Ishikawa (cell line): Measurements from ENCODE around the gene GAREM1.

Experiments used
- CEBPB ChIP-seq: IDR thresholded peaks from 2 replicates; pipeline ENCODE4 v1.6.1; 2012
- CREB1 ChIP-seq: IDR thresholded peaks from 2 replicates; pipeline ENCODE4 v1.6.1; 2012; ENCODE audit warnings: low read depth
- EGR1 ChIP-seq: IDR thresholded peaks from 2 replicates; pipeline ENCODE4 v1.6.1; 2012
- EP300 ChIP-seq: IDR thresholded peaks from 2 replicates; pipeline ENCODE4 v1.6.1; 2012; ENCODE audit warnings: borderline replicate concordance
- FOXM1 ChIP-seq: IDR thresholded peaks from 2 replicates; pipeline ENCODE4 v1.6.1; 2012; ENCODE audit warnings: low read depth, borderline replicate concordance
- MAX ChIP-seq: IDR thresholded peaks from 2 replicates; pipeline ENCODE4 v1.6.1; 2012
- NFIC ChIP-seq: IDR thresholded peaks from 2 replicates; pipeline ENCODE4 v1.6.1; 2012
- RAD21 ChIP-seq: IDR thresholded peaks from 2 replicates; pipeline ENCODE4 v1.6.1; 2012; ENCODE audit warnings: low read depth
- TAF1 ChIP-seq: IDR thresholded peaks from 2 replicates; pipeline ENCODE4 v1.6.1; 2012; ENCODE audit warnings: low read depth, mild to moderate bottlenecking
- TCF12 ChIP-seq: IDR thresholded peaks from 2 replicates; pipeline ENCODE4 v1.6.1; 2012; ENCODE audit warnings: low read depth
- YY1 ChIP-seq: IDR thresholded peaks from 2 replicates; pipeline ENCODE4 v1.6.1; 2012; ENCODE audit warnings: low read depth

- TF ChIP-seq EGR1 (no peak), CEBPB (no peak), NFIC (no peak), CREB1 (no peak), FOXM1 (no peak), EP300 (no peak), MAX (no peak), TCF12 (no peak), RAD21 (no peak), YY1 (no peak), TAF1 (no peak)
Measured at GRCh38 chr18:32343634-32344033, 127.0 kb downstream of the GAREM1 start.
